GM23338 (cell line): ENCODE data around the gene SLC36A1. TPM values are rescaled to one million over a fixed set of nuclear protein-coding genes. Genes with fewer than 3 reads are reported as not detected.

ENCODE experiments used
- ATAC-seq: fragments of 200-7000 bp; cut with Tn5 transposase; 3 replicates; pipeline ENCODE4 v1.9.1; 2020
- DNase-seq: peaks from one replicate; pipeline ENCODE4 v3.0.0-alpha.2; 2015; ENCODE audit warnings: low spot score
- H2AFZ ChIP-seq: fragments of 200-600 bp; sonication (generic); 2 replicates; pipeline ENCODE4 v1.8.0; 2016; ENCODE audit warnings: antibody characterized with exemption, mild to moderate bottlenecking, moderate library complexity
- H3F3A ChIP-seq: fragments of 200-600 bp; sonication (generic); replicated peaks from 2 replicates; pipeline ENCODE4 v1.8.0; 2017; ENCODE audit warnings: antibody characterized with exemption, mixed run types, low read depth
- H3K27ac ChIP-seq: fragments of 200-600 bp; sonication (generic); 2 replicates; pipeline ENCODE4 v1.6.1; 2016; ENCODE audit warnings: low read depth
- H3K27me3 ChIP-seq: fragments of 200-600 bp; sonication (generic); 2 replicates; pipeline ENCODE4 v1.8.0; 2016; ENCODE audit warnings: mild to moderate bottlenecking, mixed run types, moderate library complexity; ENCODE audit not compliant: insufficient read depth
- H3K36me3 ChIP-seq: fragments of 200-600 bp; sonication (generic); 2 replicates; pipeline ENCODE4 v1.8.0; 2016; ENCODE audit warnings: mild to moderate bottlenecking; ENCODE audit not compliant: insufficient read depth
- H3K4me1 ChIP-seq: fragments of 200-600 bp; sonication (generic); 2 replicates; pipeline ENCODE4 v1.8.0; 2016; ENCODE audit warnings: mild to moderate bottlenecking, moderate library complexity; ENCODE audit not compliant: insufficient read depth
- H3K4me2 ChIP-seq: fragments of 200-600 bp; sonication (generic); 2 replicates; pipeline ENCODE4 v1.7.1; 2017; ENCODE audit warnings: mixed run types
- H3K4me3 ChIP-seq: fragments of 200-600 bp; sonication (generic); 2 replicates; pipeline ENCODE4 v1.6.1; 2016; ENCODE audit warnings: mixed run types
- H3K79me2 ChIP-seq: fragments of 200-600 bp; sonication (generic); replicated peaks from 2 replicates; pipeline ENCODE4 v1.8.0; 2017; ENCODE audit warnings: mild to moderate bottlenecking; ENCODE audit not compliant: insufficient read depth
- H3K9me2 ChIP-seq: fragments of 200-600 bp; sonication (generic); 2 replicates; pipeline ENCODE4 v1.8.0; 2017; ENCODE audit not compliant: insufficient read depth
- H4K20me1 ChIP-seq: fragments of 200-600 bp; sonication (generic); replicated peaks from 2 replicates; pipeline ENCODE4 v1.8.0; 2017; ENCODE audit warnings: mild to moderate bottlenecking; ENCODE audit not compliant: insufficient read depth
- H3K27ac Mint-ChIP-seq: 2 replicates; pipeline ENCODE4 v1.8.0; 2020; ENCODE audit warnings: inconsistent platforms, mild to moderate bottlenecking, moderate library complexity, mixed read lengths
- H3K27me3 Mint-ChIP-seq: 3 replicates; pipeline ENCODE4 v1.8.0; 2022; ENCODE audit warnings: low read depth, mild to moderate bottlenecking, moderate library complexity, mixed read lengths, inconsistent platforms; ENCODE audit not compliant: insufficient read depth, poor library complexity
- H3K36me3 Mint-ChIP-seq: 3 replicates; pipeline ENCODE4 v1.8.0; 2021; ENCODE audit warnings: low read depth, mild to moderate bottlenecking, inconsistent platforms, moderate library complexity, mixed read lengths
- H3K4me1 Mint-ChIP-seq: 3 replicates; pipeline ENCODE4 v1.8.0; 2020; ENCODE audit warnings: mild to moderate bottlenecking, inconsistent platforms, mixed read lengths
- H3K4me3 Mint-ChIP-seq: 3 replicates; pipeline ENCODE4 v1.8.0; 2021; ENCODE audit warnings: moderate library complexity, mild to moderate bottlenecking, inconsistent platforms, mixed read lengths
- H3K9me3 Mint-ChIP-seq: 3 replicates; pipeline ENCODE4 v1.8.0; 2020; ENCODE audit warnings: moderate library complexity, mild to moderate bottlenecking, inconsistent platforms, mixed read lengths
- CREB1 ChIP-seq: fragments of 250-450 bp; sonication (Bioruptor Pico); IDR thresholded peaks from 2 replicates; pipeline ENCODE4 v1.5.0; 2020; ENCODE audit warnings: low read depth, mild to moderate bottlenecking, moderate library complexity
- CTCF ChIP-seq, 2 experiments: fragments of 200-600 bp in 1 of 2; sonication (generic) in 1 of 2; conservative IDR thresholded peaks; 2 replicates each; pipeline versions ENCODE4 v1.5.1 to v1.6.1; 2016 to 2017; ENCODE audit warnings: antibody characterized with exemption in 2 of 2, low read depth in 2 of 2, mild to moderate bottlenecking in 2 of 2, moderate library complexity in 1 of 2
- EZH2 ChIP-seq: fragments of 200-600 bp; sonication (generic); IDR thresholded peaks from one replicate; pipeline ENCODE4 v1.8.0; 2017; ENCODE audit warnings: antibody characterized with exemption, mild to moderate bottlenecking, low read depth; ENCODE audit not compliant: unreplicated experiment
- JUNB ChIP-seq: IDR thresholded peaks from one replicate; pipeline ENCODE4 v1.6.1; 2016; ENCODE audit warnings: antibody characterized with exemption; ENCODE audit not compliant: unreplicated experiment
- NANOG ChIP-seq: IDR thresholded peaks from 2 replicates; pipeline ENCODE4 v1.6.1; 2016; ENCODE audit warnings: antibody characterized with exemption, borderline replicate concordance
- POLR2AphosphoS5 ChIP-seq: IDR thresholded peaks from 2 replicates; pipeline ENCODE4 v1.6.1; 2016; ENCODE audit warnings: antibody characterized with exemption, low read depth
- STAT1 ChIP-seq: IDR thresholded peaks from one replicate; pipeline ENCODE4 v1.6.1; 2016; ENCODE audit warnings: antibody characterized with exemption; ENCODE audit not compliant: unreplicated experiment
- ZNF114 ChIP-seq: fragments of 250-450 bp; sonication (Bioruptor Pico); IDR thresholded peaks from 2 replicates; pipeline ENCODE4 v1.5.0; 2020; ENCODE audit warnings: mild to moderate bottlenecking, moderate library complexity
- ZNF331 ChIP-seq: fragments of 250-450 bp; sonication (Bioruptor Pico); IDR thresholded peaks from 2 replicates; pipeline ENCODE4 v1.5.0; 2020; ENCODE audit warnings: low read depth, mild to moderate bottlenecking, moderate library complexity
- polyA plus RNA-seq: library from polyadenylated mRNA; unstranded; fragments of >200 nt; fragmentation: Nextera tagmentation; extraction: Ambion mirVana; gene quantifications from 2 replicates; pipeline ENCODE4 v1.2.1, GENCODE V29; 2016
- total RNA-seq: library from RNA; depleted of rRNA; stranded (reverse); fragments of >200 nt; shearing (Covaris generic); gene quantifications from 2 replicates; pipeline ENCODE4 v1.2.3, GENCODE V29; 2014
- TF ChIP-seq, protein P1 (sequence below): fragments of 250-450 bp; sonication (Bioruptor Pico); IDR thresholded peaks from 2 replicates; pipeline ENCODE4 v1.5.0; 2020; ENCODE audit warnings: mild to moderate bottlenecking, moderate library complexity
- TF ChIP-seq, protein P2 (sequence below): IDR thresholded peaks from 2 replicates; pipeline ENCODE4 v1.6.1; 2016; ENCODE audit warnings: antibody characterized with exemption

The SLC36A1 gene
- total and polyA plus RNA-seq, 2 experiments from 2014 or later = 5.2 to 10.4 TPM

DNA sequence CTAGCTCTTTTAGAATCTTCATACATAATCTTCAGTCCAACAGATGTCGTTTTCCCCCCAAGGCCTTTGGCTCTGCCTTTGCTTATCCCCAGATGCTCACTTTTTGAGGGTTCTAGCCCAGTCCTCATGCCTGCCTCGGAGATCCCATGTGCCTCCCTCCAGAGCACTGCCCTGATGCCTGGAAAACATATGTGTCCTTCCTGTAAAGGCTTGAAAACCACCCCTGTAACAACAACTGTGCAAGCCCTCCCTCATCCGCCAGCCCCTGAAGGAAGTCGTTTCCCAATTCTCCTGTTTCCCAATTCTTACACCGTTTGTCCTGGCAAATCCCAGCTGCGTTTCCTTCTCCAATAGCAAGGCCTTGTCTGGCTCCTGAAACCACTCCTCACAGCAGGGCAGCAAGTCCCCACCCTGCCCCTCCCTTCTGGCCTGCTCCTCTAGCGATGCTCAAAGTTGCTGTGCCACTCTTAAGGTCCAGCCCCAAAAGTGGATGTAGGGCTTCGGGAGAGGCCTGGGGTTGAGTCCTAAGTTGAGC is 52.2 kb downstream of the SLC36A1 start:
- no peak for TF ChIP-seq CTCF (conservative IDR thresholded peaks at IDR 0.05; ENCODE audit: low read depth in 2 of 2)
- no peak for TF ChIP-seq ZNF114
- TF ChIP-seq POLR2AphosphoS5 = no peak
- TF ChIP-seq ZNF331 = no peak
- TF ChIP-seq CREB1 = no peak
- TF ChIP-seq NANOG = no peak
- TF ChIP-seq STAT1 = no peak
- TF ChIP-seq EZH2 = no peak
- TF ChIP-seq, protein P1, sequence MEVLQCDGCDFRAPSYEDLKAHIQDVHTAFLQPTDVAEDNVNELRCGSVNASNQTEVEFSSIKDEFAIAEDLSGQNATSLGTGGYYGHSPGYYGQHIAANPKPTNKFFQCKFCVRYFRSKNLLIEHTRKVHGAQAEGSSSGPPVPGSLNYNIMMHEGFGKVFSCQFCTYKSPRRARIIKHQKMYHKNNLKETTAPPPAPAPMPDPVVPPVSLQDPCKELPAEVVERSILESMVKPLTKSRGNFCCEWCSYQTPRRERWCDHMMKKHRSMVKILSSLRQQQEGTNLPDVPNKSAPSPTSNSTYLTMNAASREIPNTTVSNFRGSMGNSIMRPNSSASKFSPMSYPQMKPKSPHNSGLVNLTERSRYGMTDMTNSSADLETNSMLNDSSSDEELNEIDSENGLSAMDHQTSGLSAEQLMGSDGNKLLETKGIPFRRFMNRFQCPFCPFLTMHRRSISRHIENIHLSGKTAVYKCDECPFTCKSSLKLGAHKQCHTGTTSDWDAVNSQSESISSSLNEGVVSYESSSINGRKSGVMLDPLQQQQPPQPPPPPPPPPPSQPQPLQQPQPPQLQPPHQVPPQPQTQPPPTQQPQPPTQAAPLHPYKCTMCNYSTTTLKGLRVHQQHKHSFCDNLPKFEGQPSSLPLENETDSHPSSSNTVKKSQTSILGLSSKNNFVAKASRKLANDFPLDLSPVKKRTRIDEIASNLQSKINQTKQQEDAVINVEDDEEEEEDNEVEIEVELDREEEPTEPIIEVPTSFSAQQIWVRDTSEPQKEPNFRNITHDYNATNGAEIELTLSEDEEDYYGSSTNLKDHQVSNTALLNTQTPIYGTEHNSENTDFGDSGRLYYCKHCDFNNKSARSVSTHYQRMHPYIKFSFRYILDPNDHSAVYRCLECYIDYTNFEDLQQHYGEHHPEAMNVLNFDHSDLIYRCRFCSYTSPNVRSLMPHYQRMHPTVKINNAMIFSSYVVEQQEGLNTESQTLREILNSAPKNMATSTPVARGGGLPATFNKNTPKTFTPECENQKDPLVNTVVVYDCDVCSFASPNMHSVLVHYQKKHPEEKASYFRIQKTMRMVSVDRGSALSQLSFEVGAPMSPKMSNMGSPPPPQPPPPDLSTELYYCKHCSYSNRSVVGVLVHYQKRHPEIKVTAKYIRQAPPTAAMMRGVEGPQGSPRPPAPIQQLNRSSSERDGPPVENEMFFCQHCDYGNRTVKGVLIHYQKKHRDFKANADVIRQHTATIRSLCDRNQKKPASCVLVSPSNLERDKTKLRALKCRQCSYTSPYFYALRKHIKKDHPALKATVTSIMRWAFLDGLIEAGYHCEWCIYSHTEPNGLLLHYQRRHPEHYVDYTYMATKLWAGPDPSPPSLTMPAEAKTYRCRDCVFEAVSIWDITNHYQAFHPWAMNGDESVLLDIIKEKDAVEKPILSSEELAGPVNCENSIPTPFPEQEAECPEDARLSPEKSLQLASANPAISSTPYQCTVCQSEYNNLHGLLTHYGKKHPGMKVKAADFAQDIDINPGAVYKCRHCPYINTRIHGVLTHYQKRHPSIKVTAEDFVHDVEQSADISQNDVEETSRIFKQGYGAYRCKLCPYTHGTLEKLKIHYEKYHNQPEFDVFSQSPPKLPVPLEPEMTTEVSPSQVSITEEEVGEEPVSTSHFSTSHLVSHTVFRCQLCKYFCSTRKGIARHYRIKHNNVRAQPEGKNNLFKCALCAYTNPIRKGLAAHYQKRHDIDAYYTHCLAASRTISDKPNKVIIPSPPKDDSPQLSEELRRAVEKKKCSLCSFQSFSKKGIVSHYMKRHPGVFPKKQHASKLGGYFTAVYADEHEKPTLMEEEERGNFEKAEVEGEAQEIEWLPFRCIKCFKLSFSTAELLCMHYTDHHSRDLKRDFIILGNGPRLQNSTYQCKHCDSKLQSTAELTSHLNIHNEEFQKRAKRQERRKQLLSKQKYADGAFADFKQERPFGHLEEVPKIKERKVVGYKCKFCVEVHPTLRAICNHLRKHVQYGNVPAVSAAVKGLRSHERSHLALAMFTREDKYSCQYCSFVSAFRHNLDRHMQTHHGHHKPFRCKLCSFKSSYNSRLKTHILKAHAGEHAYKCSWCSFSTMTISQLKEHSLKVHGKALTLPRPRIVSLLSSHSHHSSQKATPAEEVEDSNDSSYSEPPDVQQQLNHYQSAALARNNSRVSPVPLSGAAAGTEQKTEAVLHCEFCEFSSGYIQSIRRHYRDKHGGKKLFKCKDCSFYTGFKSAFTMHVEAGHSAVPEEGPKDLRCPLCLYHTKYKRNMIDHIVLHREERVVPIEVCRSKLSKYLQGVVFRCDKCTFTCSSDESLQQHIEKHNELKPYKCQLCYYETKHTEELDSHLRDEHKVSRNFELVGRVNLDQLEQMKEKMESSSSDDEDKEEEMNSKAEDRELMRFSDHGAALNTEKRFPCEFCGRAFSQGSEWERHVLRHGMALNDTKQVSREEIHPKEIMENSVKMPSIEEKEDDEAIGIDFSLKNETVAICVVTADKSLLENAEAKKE (CRISPR knock-in tag) = no peak
- no peak for TF ChIP-seq JUNB
- TF ChIP-seq, protein P2, sequence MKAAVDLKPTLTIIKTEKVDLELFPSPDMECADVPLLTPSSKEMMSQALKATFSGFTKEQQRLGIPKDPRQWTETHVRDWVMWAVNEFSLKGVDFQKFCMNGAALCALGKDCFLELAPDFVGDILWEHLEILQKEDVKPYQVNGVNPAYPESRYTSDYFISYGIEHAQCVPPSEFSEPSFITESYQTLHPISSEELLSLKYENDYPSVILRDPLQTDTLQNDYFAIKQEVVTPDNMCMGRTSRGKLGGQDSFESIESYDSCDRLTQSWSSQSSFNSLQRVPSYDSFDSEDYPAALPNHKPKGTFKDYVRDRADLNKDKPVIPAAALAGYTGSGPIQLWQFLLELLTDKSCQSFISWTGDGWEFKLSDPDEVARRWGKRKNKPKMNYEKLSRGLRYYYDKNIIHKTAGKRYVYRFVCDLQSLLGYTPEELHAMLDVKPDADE = no peak
- H3K4me2 ChIP-seq = no peak overlapping the region
- no peaks in the 10 kb centered on the region for H4K20me1 ChIP-seq
- no peaks in the 10 kb centered on the region for H3K9me2 ChIP-seq
- H2AFZ ChIP-seq = no peak overlapping the region
- Mint-ChIP-seq H3K4me3 (no peak overlapping the region), H3K4me1 (peaks cover 35% of the 10 kb centered on the region), H3K27me3 (no peaks in the 10 kb centered on the region), H3K36me3 (peaks cover 4% of the 10 kb centered on the region; the same call in 2 of the 3 replicates), H3K27ac (no peak overlapping the region; the same call in 1 of the 2 replicates), H3K9me3 (0 out of 3 replicates have a peak, but pooled peaks cover 3% of the 10 kb centered on the region)
- no peak overlapping the region for H3K27ac ChIP-seq
- H3K36me3 ChIP-seq = no peaks in the 10 kb centered on the region
- no peaks in the 10 kb centered on the region for H3F3A ChIP-seq
- no peaks in the 10 kb centered on the region for H3K27me3 ChIP-seq
- DNase-seq (no peak), ATAC-seq (no peak)
- no peak overlapping the region for H3K4me3 ChIP-seq
- no peaks in the 10 kb centered on the region for H3K79me2 ChIP-seq
- peaks cover 13% of the 10 kb centered on the region for H3K4me1 ChIP-seq
